ENCODE results near the gene FBXO15. TPM values are rescaled to one million over a fixed set of nuclear protein-coding genes. Genes with fewer than 3 reads are reported as not detected.
A peak's percentile ranks its signal among the peaks of the same experiment; 100 is the strongest.

FBXO15 gene
- total RNA-seq, 1 donor from 2014 or later = 4.2 TPM

DNA sequence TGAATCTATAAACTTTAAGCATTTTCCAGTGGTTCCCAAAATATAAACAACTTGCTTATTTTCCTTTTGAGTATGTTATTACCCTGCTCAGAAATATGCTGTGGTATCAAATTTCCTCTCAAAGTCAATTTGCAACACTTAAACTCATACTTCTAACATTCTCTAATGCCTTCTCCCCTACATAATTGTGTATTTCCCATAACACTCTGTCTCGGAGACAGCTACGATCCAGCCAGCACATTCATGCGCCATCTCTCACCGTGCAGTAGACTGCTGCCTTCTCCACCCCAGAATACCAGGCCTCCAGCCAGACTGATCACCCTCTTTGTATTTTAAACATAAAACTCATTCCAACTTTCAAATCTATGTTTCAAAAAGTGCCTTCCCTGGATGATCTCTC lies 42.5 kb upstream of the FBXO15 start:
- Histone ChIP-seq H3K9me3 (no peaks in the 10 kb centered on the region), H3K4me3 (no peak overlapping the region), H3K4me1 (no peaks in the 10 kb centered on the region), H3K27ac (no peak overlapping the region), H3K36me3 (no peaks in the 10 kb centered on the region), H3K27me3 (ENCODE audit: low read depth) (no peaks in the 10 kb centered on the region)
- no peak for DNase-seq
- peak in 1 of 2 donors; percentile 35 for ATAC-seq
- intact Hi-C loops (cut with DNase I) = no loop called here
- no peak for TF ChIP-seq CTCF (IDR thresholded peaks at IDR 0.05)

- no peak for TF ChIP-seq CTCF (IDR thresholded peaks at IDR 0.05)
- ATAC-seq (no peak), DNase-seq (no peak)
- intact Hi-C loops (cut with DNase I) = no loop called here
- H3K4me1 ChIP-seq = no peaks in the 10 kb centered on the region
- H3K9me3 ChIP-seq = no peaks in the 10 kb centered on the region
- H3K27ac ChIP-seq = no peak overlapping the region
- peaks cover 15% of the 10 kb centered on the region for H3K27me3 ChIP-seq (ENCODE audit: low read depth)
- no peak overlapping the region for H3K4me3 ChIP-seq
- no peaks in the 10 kb centered on the region for H3K36me3 ChIP-seq
Observed at GRCh38 chr18:74186661-74187060, 39.0 kb upstream of the FBXO15 start.

DNA sequence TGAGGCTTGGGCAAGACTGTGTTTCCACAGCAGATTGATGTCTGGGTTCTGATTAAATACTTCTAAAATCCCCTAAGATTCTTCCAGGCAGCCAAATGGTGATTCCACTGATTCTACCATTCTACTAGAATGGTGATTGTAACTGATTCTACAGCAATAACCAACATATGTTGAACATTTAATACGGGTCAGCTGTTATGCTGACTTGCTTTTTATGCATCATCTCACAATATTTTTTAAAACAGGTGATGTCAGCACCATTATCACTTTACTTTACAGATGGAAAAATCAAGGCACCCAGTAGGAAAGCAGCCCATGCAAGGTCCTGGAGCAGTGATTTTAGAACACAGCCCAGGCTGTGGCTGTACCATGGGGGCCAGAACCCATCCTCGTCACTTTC lies 38.2 kb upstream of the FBXO15 start:
- intact Hi-C loops (cut with DNase I) = no loop called here
- Histone ChIP-seq H3K27ac (no peak overlapping the region), H3K9me3 (no peaks in the 10 kb centered on the region), H3K4me3 (no peak overlapping the region), H3K27me3 (ENCODE audit: low read depth) (peaks cover 15% of the 10 kb centered on the region), H3K36me3 (no peaks in the 10 kb centered on the region), H3K4me1 (no peaks in the 10 kb centered on the region)
- ATAC-seq (no peak), DNase-seq (no peak)
- TF ChIP-seq CTCF (IDR thresholded peaks at IDR 0.05) = no peak

DNA sequence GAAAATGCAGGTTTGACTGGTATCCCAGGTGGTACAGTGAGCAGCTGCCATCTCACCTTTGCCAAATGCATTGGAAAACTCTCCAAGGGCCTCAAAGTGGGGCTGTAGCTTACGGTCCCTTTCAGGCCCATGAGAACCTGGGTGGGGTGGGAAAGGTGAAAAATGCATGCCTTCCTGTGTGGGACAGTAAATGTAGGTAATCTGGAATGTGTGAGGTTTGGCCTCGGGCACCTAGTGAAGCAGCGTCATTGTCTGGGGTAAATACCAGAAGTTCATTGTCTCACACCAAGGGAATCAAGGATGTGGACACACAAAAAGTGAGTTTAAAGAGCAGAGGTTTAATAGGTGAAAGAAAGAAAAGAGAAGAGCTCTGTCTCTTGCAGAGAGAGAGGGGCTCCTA lies 37.2 kb upstream of the FBXO15 start:
- Histone ChIP-seq H3K27me3 (ENCODE audit: low read depth) (peaks cover 15% of the 10 kb centered on the region), H3K36me3 (no peaks in the 10 kb centered on the region), H3K4me3 (no peak overlapping the region), H3K9me3 (no peaks in the 10 kb centered on the region), H3K4me1 (no peaks in the 10 kb centered on the region), H3K27ac (no peak overlapping the region)
- TF ChIP-seq CTCF (IDR thresholded peaks at IDR 0.05) = no peak
- DNase-seq (no peak), ATAC-seq (no peak)
- intact Hi-C loops (cut with DNase I) = no loop called here

- H3K36me3 ChIP-seq = no peaks in the 10 kb centered on the region
- DNase-seq (no peak), ATAC-seq (peak in 1 of 2 donors; percentile 15)
- H3K9me3 ChIP-seq = no peaks in the 10 kb centered on the region
- H3K27ac ChIP-seq = no peak overlapping the region
- no peaks in the 10 kb centered on the region for H3K4me1 ChIP-seq
- H3K4me3 ChIP-seq = no peak overlapping the region
- peaks cover 15% of the 10 kb centered on the region for H3K27me3 ChIP-seq (ENCODE audit: low read depth)
- intact Hi-C loops (cut with DNase I) = no loop called here
- TF ChIP-seq CTCF (IDR thresholded peaks at IDR 0.05) = no peak
Observed at GRCh38 chr18:74183130-74183529, 35.5 kb upstream of the FBXO15 start.

GRCh38 chr18:74182335-74182734 lies 34.7 kb upstream of the FBXO15 start:
- Histone ChIP-seq H3K4me3 (no peak overlapping the region), H3K9me3 (no peaks in the 10 kb centered on the region), H3K4me1 (no peaks in the 10 kb centered on the region), H3K27me3 (ENCODE audit: low read depth) (peaks cover 15% of the 10 kb centered on the region), H3K36me3 (no peaks in the 10 kb centered on the region), H3K27ac (no peak overlapping the region)
- intact Hi-C loops (cut with DNase I) = no loop called here
- no peak for TF ChIP-seq CTCF (IDR thresholded peaks at IDR 0.05)
- ATAC-seq (peak in 1 of 2 donors; percentile 23), DNase-seq (no peak)

All from lower lobe of right lung (tissue), 2 donors.